ENCODE measurements around the gene HPCAL1. TPM values are rescaled to one million over a fixed set of nuclear protein-coding genes. Genes with fewer than 3 reads are reported as not detected.

The HPCAL1 gene
- total and polyA plus RNA-seq, 2 experiments from 2014 or later, result 58.9 to 65.4 TPM

DNA sequence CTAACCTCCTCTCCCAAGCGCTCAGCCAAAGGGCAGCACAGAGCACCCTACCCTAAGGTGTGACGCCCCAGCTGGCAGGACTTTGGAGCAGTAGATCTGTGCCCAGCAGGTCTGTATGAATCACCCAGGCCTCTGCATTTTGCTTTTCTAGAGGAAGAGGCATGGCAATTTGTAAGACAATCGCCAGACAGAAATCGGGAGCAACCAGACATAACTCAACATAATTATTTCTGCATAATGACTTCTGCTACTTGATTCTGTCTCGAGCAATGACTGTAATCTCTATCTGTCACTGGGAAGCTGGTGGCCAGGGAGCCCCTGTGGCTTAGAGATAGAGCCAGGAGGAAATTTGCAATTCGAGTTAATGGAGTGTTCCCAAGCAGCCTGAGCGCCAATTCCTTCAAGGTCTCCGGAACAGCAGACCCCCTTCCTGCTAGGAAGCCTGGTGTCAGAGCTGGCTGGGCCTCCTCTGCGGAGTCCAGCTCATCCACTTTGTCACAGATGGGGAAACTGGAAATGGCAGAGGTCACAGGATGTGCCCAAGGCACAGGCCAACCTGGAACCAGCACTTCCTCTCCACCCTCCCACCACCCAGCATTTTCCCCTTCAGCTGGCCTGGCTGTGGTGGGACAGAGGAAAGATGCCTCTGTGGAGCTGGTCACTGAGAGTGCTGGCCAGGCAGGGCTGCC lies 90.4 kb downstream of the HPCAL1 start:
- Histone ChIP-seq H3K27ac (no peak overlapping the region), H3K9me2 (ENCODE audit: insufficient read depth) (no peaks in the 10 kb centered on the region), H3K27me3 (replicated peaks; ENCODE audit: insufficient read depth) (no peaks in the 10 kb centered on the region), H3F3A (ENCODE audit: insufficient read depth) (peaks cover 11% of the 10 kb centered on the region; the same call in 1 of the 2 replicates), H2AFZ (no peak overlapping the region), H3K4me3 (no peak overlapping the region), H3K79me2 (ENCODE audit: insufficient read depth) (0 out of 2 replicates have a peak, but pooled peaks cover 13% of the 10 kb centered on the region), H3K9me3 (ENCODE audit: low read depth) (no peaks in the 10 kb centered on the region), H3K9ac (no peak overlapping the region), H3K36me3 (ENCODE audit: low read depth) (no peaks in the 10 kb centered on the region), H4K20me1 (ENCODE audit: insufficient read depth) (no peaks in the 10 kb centered on the region), H3K4me2 (ENCODE audit: unreplicated experiment) (no peak overlapping the region), H3K4me1 (ENCODE audit: insufficient read depth) (peaks cover 19% of the 10 kb centered on the region)
- 91 to 94% methylated on average over 8 to 9 of the region's 9 CpGs for WGBS, 2 experiments (ENCODE audit: low coverage in 1 of 2, low lambda C conversion rate in 2 of 2, missing lambda C conversion rate in 2 of 2)
- no peak for TF ChIP-seq EZH2 (IDR thresholded peaks at IDR 0.05; ENCODE audit: insufficient read depth, poor library complexity, severe bottlenecking)
- TF ChIP-seq EZH2phosphoT487 (IDR thresholded peaks at IDR 0.05; ENCODE audit: insufficient read depth, low read depth), result no peak
- no peak for DNase-seq
- in situ Hi-C loops (cut with MboI), result no loop called here

DNA sequence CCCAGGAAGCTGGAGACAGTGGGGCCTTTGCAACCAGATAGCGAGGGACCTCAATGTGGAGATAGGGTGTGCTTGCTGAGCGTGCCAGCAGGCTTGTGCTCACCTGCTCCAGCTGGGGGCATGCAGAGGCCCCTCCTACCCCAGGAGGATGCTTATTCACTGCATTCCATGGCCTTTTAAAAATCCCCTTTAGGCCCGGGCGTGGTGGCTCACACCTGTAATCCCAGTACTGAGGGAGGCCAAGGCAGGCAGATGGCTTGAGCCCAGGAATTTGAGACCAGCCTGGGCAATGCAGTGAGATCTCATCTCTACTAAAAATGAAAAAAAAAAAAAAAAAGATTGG lies 90.9 kb downstream of the HPCAL1 start:
- Histone ChIP-seq H2AFZ (no peak overlapping the region), H3K36me3 (ENCODE audit: low read depth) (no peaks in the 10 kb centered on the region), H3K4me1 (ENCODE audit: insufficient read depth) (peaks cover 19% of the 10 kb centered on the region), H3K4me2 (ENCODE audit: unreplicated experiment) (no peak overlapping the region), H3K9me2 (ENCODE audit: insufficient read depth) (no peaks in the 10 kb centered on the region), H3K4me3 (no peak overlapping the region), H4K20me1 (ENCODE audit: insufficient read depth) (no peaks in the 10 kb centered on the region), H3K9ac (no peak overlapping the region), H3K27me3 (replicated peaks; ENCODE audit: insufficient read depth) (no peaks in the 10 kb centered on the region), H3K79me2 (ENCODE audit: insufficient read depth) (0 out of 2 replicates have a peak, but pooled peaks cover 13% of the 10 kb centered on the region), H3F3A (ENCODE audit: insufficient read depth) (peaks cover 11% of the 10 kb centered on the region; the same call in 1 of the 2 replicates), H3K27ac (no peak overlapping the region), H3K9me3 (ENCODE audit: low read depth) (no peaks in the 10 kb centered on the region)
- in situ Hi-C loops (cut with MboI), result no loop called here
- no peak for DNase-seq
- TF ChIP-seq EZH2 (IDR thresholded peaks at IDR 0.05; ENCODE audit: insufficient read depth, poor library complexity, severe bottlenecking) (no peak), EZH2phosphoT487 (IDR thresholded peaks at IDR 0.05; ENCODE audit: insufficient read depth, low read depth) (no peak)
- 94 to 98% methylated on average over 4 of the region's 4 CpGs for WGBS, 2 experiments (ENCODE audit: low coverage in 1 of 2, low lambda C conversion rate in 2 of 2, missing lambda C conversion rate in 2 of 2)

DNA sequence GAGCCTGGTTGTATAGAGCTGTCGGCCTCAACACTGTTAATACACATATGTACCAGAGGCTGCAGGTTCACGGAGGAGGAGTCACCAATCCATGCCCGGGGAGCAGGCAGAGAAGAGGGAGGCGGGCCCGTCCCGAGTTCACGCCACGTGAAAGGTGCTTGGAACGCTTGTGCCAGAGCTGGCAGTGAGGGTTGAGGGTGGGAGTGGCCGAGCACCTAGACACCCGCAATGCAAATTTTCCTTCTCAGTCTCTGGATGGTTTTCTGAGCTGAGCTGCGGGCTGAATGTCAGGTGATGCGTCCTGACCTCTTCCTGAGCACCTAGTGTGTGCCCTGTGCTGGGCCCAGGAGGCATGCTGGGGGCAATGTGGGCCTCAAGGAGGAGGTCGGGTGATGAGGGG lies 93.2 kb downstream of the HPCAL1 start:
- in situ Hi-C loops (cut with MboI), result no loop called here
- Histone ChIP-seq H3K4me2 (ENCODE audit: unreplicated experiment) (no peak overlapping the region), H3K36me3 (ENCODE audit: low read depth) (no peaks in the 10 kb centered on the region), H2AFZ (no peak overlapping the region), H3K4me1 (ENCODE audit: insufficient read depth) (no peaks in the 10 kb centered on the region), H3K9me3 (ENCODE audit: low read depth) (no peaks in the 10 kb centered on the region), H3K4me3 (no peak overlapping the region), H3K9me2 (ENCODE audit: insufficient read depth) (no peaks in the 10 kb centered on the region), H3K79me2 (ENCODE audit: insufficient read depth) (0 out of 2 replicates have a peak, but pooled peaks cover 13% of the 10 kb centered on the region), H4K20me1 (ENCODE audit: insufficient read depth) (no peaks in the 10 kb centered on the region), H3K9ac (no peak overlapping the region), H3F3A (ENCODE audit: insufficient read depth) (no peaks in the 10 kb centered on the region), H3K27ac (no peak overlapping the region), H3K27me3 (replicated peaks; ENCODE audit: insufficient read depth) (no peaks in the 10 kb centered on the region)
- TF ChIP-seq EZH2phosphoT487 (IDR thresholded peaks at IDR 0.05; ENCODE audit: insufficient read depth, low read depth), result no peak
- TF ChIP-seq EZH2 (IDR thresholded peaks at IDR 0.05; ENCODE audit: insufficient read depth, poor library complexity, severe bottlenecking), result no peak
- no peak for DNase-seq
- 83 to 84% methylated on average over 14 of the region's 14 CpGs for WGBS, 2 experiments (ENCODE audit: low coverage in 1 of 2, low lambda C conversion rate in 2 of 2, missing lambda C conversion rate in 2 of 2)

DNA sequence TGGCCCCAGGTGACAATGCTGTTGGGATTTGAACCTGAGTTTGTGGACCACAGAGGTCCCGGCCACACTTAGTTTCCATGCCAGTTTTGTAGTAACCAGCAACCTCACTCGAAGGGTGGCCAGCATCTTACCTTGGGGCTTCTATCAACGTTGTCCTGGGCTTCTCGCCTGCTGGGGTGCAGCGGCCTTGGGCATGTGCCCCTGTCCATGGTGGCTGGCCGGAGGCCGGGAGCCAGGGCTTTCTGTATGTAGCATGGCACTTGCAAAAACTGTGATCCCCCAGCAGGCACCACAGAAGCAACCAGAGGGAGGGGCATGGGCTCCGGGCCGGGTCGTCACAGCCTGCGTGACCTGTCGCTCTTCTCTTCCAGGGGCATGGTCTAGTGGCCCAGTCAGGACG lies 93.8 kb downstream of the HPCAL1 start:
- Histone ChIP-seq H3K4me3 (no peak overlapping the region), H3K27ac (no peak overlapping the region), H3K27me3 (replicated peaks; ENCODE audit: insufficient read depth) (no peaks in the 10 kb centered on the region), H3K9me3 (ENCODE audit: low read depth) (no peaks in the 10 kb centered on the region), H3K9me2 (ENCODE audit: insufficient read depth) (no peaks in the 10 kb centered on the region), H4K20me1 (ENCODE audit: insufficient read depth) (no peaks in the 10 kb centered on the region), H3K4me2 (ENCODE audit: unreplicated experiment) (no peak overlapping the region), H3K9ac (no peak overlapping the region), H3K4me1 (ENCODE audit: insufficient read depth) (0 out of 2 replicates have a peak, but pooled peaks cover 1% of the 10 kb centered on the region), H3F3A (ENCODE audit: insufficient read depth) (no peaks in the 10 kb centered on the region), H3K79me2 (ENCODE audit: insufficient read depth) (0 out of 2 replicates have a peak, but pooled peaks cover 13% of the 10 kb centered on the region), H2AFZ (no peak overlapping the region), H3K36me3 (ENCODE audit: low read depth) (no peaks in the 10 kb centered on the region)
- in situ Hi-C loops (cut with MboI), result no loop called here
- DNase-seq, result no peak
- no peak for TF ChIP-seq EZH2 (IDR thresholded peaks at IDR 0.05; ENCODE audit: insufficient read depth, poor library complexity, severe bottlenecking)
- no peak for TF ChIP-seq EZH2phosphoT487 (IDR thresholded peaks at IDR 0.05; ENCODE audit: insufficient read depth, low read depth)
- WGBS, 2 experiments (ENCODE audit: low coverage in 1 of 2, low lambda C conversion rate in 2 of 2, missing lambda C conversion rate in 2 of 2), result 99 to 100% methylated on average over 9 to 13 of the region's 13 CpGs
